Spleen (tissue), 11 donors: Measurements from ENCODE around the gene SLCO2A1. TPM values are rescaled to one million over a fixed set of nuclear protein-coding genes. Genes with fewer than 3 reads are reported as not detected.
A peak's percentile ranks its signal among the peaks of the same experiment; 100 is the strongest.

Source experiments
- DNase-seq: peaks from one replicate; pipeline ENCODE4 v3.0.0-alpha.2; 2020
- H3K27ac ChIP-seq, 8 donors: fragments of 200-600 bp; sonication (generic) in 7 of 8; 1 replicate in 4 of 8; 2 replicates in 4 of 8; pipeline versions ENCODE4 v1.5.0 to v1.8.0; 2016 to 2021; ENCODE audit warnings: inconsistent platforms in 4 of 8, mild to moderate bottlenecking in 4 of 8, moderate library complexity in 1 of 8
- H3K27me3 ChIP-seq, 7 donors: fragments of 200-600 bp; sonication (generic) in 6 of 7; replicated peaks in 1 of 7; 1 replicate in 4 of 7; 2 replicates in 3 of 7; pipeline versions ENCODE4 v1.5.0 to v1.8.0; 2016 to 2021; ENCODE audit warnings: inconsistent platforms in 3 of 7, mild to moderate bottlenecking in 1 of 7
- H3K36me3 ChIP-seq, 6 donors: fragments of 200-600 bp; sonication (generic) in 5 of 6; 1 replicate in 4 of 6; 2 replicates in 2 of 6; pipeline versions ENCODE4 v1.5.0 to v1.8.0; 2016 to 2021; ENCODE audit warnings: inconsistent platforms in 2 of 6
- H3K4me1 ChIP-seq, 6 donors: fragments of 200-600 bp; sonication (generic) in 5 of 6; 1 replicate in 3 of 6; 2 replicates in 3 of 6; pipeline versions ENCODE4 v1.5.0 to v1.8.0; 2016 to 2021; ENCODE audit warnings: inconsistent platforms in 3 of 6
- H3K4me3 ChIP-seq, 8 donors: fragments of 200-600 bp; sonication (generic) in 7 of 8; 1 replicate in 4 of 8; 2 replicates in 4 of 8; pipeline versions ENCODE4 v1.5.0 to v1.8.0; 2016 to 2021; ENCODE audit warnings: inconsistent platforms in 4 of 8, mild to moderate bottlenecking in 4 of 8, moderate library complexity in 2 of 8
- H3K9me3 ChIP-seq, 8 donors: fragments of 200-600 bp; sonication (generic) in 7 of 8; 1 replicate in 4 of 8; 2 replicates in 4 of 8; pipeline versions ENCODE4 v1.5.0 to v1.8.0; 2016 to 2021; ENCODE audit warnings: inconsistent platforms in 4 of 8
- CTCF ChIP-seq, 11 experiments: fragments of 200-600 bp in 7 of 11; fragments of 450-650 bp in 4 of 11; sonication (generic) in 4 of 11; IDR thresholded peaks in 8 of 11; conservative IDR thresholded peaks in 3 of 11; 1 replicate in 7 of 11; 2 replicates in 4 of 11; pipeline versions ENCODE4 v1.4.0 to v1.8.0; 2016 to 2021; ENCODE audit warnings: antibody characterized with exemption in 11 of 11, inconsistent platforms in 4 of 11, mild to moderate bottlenecking in 1 of 11
- POLR2A ChIP-seq, 3 donors: fragments of 450-650 bp; IDR thresholded peaks; one replicate each; pipeline ENCODE4 v1.5.1; 2017; ENCODE audit warnings: antibody characterized with exemption in 3 of 3, mild to moderate bottlenecking in 1 of 3
- POLR2AphosphoS5 ChIP-seq, 3 donors: sonication (generic); formaldehyde crosslinking; IDR thresholded peaks; one replicate each; pipeline ENCODE4 v1.5.1; 2017; ENCODE audit warnings: antibody characterized with exemption in 3 of 3
- WGBS, 5 donors: extraction: QIAGEN DNeasy Blood & Tissue Kit in 3 of 5; methylation state at CpG; one replicate each; pipeline versions ENCODE4 v1.1.5 to v1.1.7; 2013 to 2018; 5-methylcytosine and 5-hydroxymethylcytosine counted together
- intact Hi-C: fragments of 100-400 bp; cut with DNase I; formaldehyde crosslinking; loops from one replicate; pipeline ENCODE4 v1.15.0; 2023; ENCODE audit warnings: low total_unique reads
- polyA plus RNA-seq, 3 donors: library from polyadenylated mRNA; stranded (reverse); fragments of 200-250 nt; gene quantifications; one replicate each; pipeline ENCODE4 v1.2.1, GENCODE V29; 2013
- total RNA-seq, 7 donors: library from RNA; depleted of rRNA in 3 of 7; stranded (reverse); fragments of >200 nt in 3 of 7; fragmentation: NEBNext Ultra II Directional in 4 of 7; extraction: Animal tissue kit (Norgen Biotek cat#: 25700) in 4 of 7; gene quantifications; one replicate each; pipeline versions ENCODE4 v1.1.0 to v1.2.1, GENCODE V29; 2016 to 2021
- donor health status: healthy with polysubstance abuse.
- donor health status: DM: no; HTN: no; CAD: no; lungs with moderate emphysema.
- donor health status: DM: no; HTN: no; CAD: no.
- donor health status: Bipolar disorder and iron deficiency.
- donor health status: healthy.
- donor health status: DM: no; HTN: no; CAD: no.
- donor health status: DM: yes; HTN: yes; CAD: no.

The SLCO2A1 gene
- total and polyA plus RNA-seq, 10 donors = 4.8 to 118 (median 29.8) TPM

- Histone ChIP-seq H3K27ac (no peak overlapping the region), H3K4me1 (peaks cover 0 to 25% (median 6%) of the 10 kb centered on the region in 6 donors), H3K9me3 (no peaks in the 10 kb centered on the region), H3K27me3 (peaks cover 0 to 8% (median 0%) of the 10 kb centered on the region in 7 donors), H3K4me3 (no peak overlapping the region), H3K36me3 (peaks cover 0 to 61% (median 0%) of the 10 kb centered on the region in 6 donors)
- intact Hi-C loops = no loop called here
- peak; percentile 40 for DNase-seq
- TF ChIP-seq POLR2A (IDR thresholded peaks at IDR 0.05) (no peak), CTCF (IDR thresholded peaks at IDR 0.05 in 8 of 11, conservative IDR thresholded peaks at IDR 0.05 in 3 of 11) (no peak), POLR2AphosphoS5 (IDR thresholded peaks at IDR 0.05) (no peak)
- 81 to 92% (median 88%) methylated on average over 10 of the region's 10 CpGs for WGBS, 5 donors
These were observed 89.2 kb downstream of the SLCO2A1 start for GRCh38 chr3:133940536-133940935.

- WGBS, 5 donors = 68 to 88% (median 75%) methylated on average over 1 of the region's 1 CpG
- H3K27ac ChIP-seq = no peak overlapping the region
- H3K4me1 ChIP-seq = peaks cover 0 to 19% (median 4%) of the 10 kb centered on the region in 6 donors
- peak; percentile 17 for DNase-seq
- peaks cover 0 to 8% (median 0%) of the 10 kb centered on the region in 7 donors for H3K27me3 ChIP-seq
- TF ChIP-seq POLR2AphosphoS5 (IDR thresholded peaks at IDR 0.05) = no peak
- TF ChIP-seq CTCF (IDR thresholded peaks at IDR 0.05 in 8 of 11, conservative IDR thresholded peaks at IDR 0.05 in 3 of 11) = no peak
- no peak for TF ChIP-seq POLR2A (IDR thresholded peaks at IDR 0.05)
- H3K36me3 ChIP-seq = peaks cover 0 to 65% (median 0%) of the 10 kb centered on the region in 6 donors
- no peak overlapping the region for H3K4me3 ChIP-seq
- intact Hi-C loops = no loop called here
- H3K9me3 ChIP-seq = no peaks in the 10 kb centered on the region
These were observed 90.3 kb downstream of the SLCO2A1 start for GRCh38 chr3:133939463-133939835.

- Histone ChIP-seq H3K27ac (no peak overlapping the region), H3K4me1 (peaks cover 0 to 19% (median 2%) of the 10 kb centered on the region in 6 donors), H3K4me3 (no peak overlapping the region), H3K9me3 (no peaks in the 10 kb centered on the region), H3K27me3 (peaks cover 0 to 2% (median 0%) of the 10 kb centered on the region in 7 donors), H3K36me3 (peaks cover 0 to 65% (median 0%) of the 10 kb centered on the region in 6 donors)
- intact Hi-C loops = no loop called here
- 62 to 87% (median 80%) methylated on average over 2 of the region's 2 CpGs for WGBS, 5 donors
- DNase-seq = peak; percentile 69
- TF ChIP-seq POLR2A (IDR thresholded peaks at IDR 0.05) (no peak), POLR2AphosphoS5 (IDR thresholded peaks at IDR 0.05) (no peak), CTCF (IDR thresholded peaks at IDR 0.05 in 8 of 11, conservative IDR thresholded peaks at IDR 0.05 in 3 of 11) (no peak)
These were observed 90.8 kb downstream of the SLCO2A1 start for GRCh38 chr3:133938770-133939462.

GRCh38 chr3:133937756-133938601 lies 91.7 kb downstream of the SLCO2A1 start:
- 84 to 91% (median 89%) methylated on average over 10 of the region's 10 CpGs for WGBS, 5 donors

More at GRCh38 chr3:133937756-133938601, 91.7 kb downstream of the SLCO2A1 start:
- Histone ChIP-seq H3K4me1 (peaks cover 0 to 19% (median 2%) of the 10 kb centered on the region in 6 donors), H3K9me3 (no peaks in the 10 kb centered on the region), H3K27me3 (no peaks in the 10 kb centered on the region), H3K36me3 (peaks cover 0 to 71% (median 0%) of the 10 kb centered on the region in 6 donors), H3K4me3 (no peak overlapping the region), H3K27ac (no peak overlapping the region)
- TF ChIP-seq CTCF (IDR thresholded peaks at IDR 0.05 in 8 of 11, conservative IDR thresholded peaks at IDR 0.05 in 3 of 11) (no peak), POLR2AphosphoS5 (IDR thresholded peaks at IDR 0.05) (no peak), POLR2A (IDR thresholded peaks at IDR 0.05) (no peak)
- intact Hi-C loops = no loop called here
- peak; percentile 64 for DNase-seq
